Posterior cingulate gyrus (tissue), 11 donors: ENCODE measurements around the gene NOL9.

Experiments used
- DNase-seq, 10 donors: peaks; one replicate each; pipeline versions ENCODE4 v3.0.0 to v3.0.0-alpha.2; 2020 to 2021; ENCODE audit warnings: mixed read lengths in 3 of 10
- intact Hi-C: fragments of 100-400 bp; cut with DNase I; formaldehyde crosslinking; loops from one replicate; pipeline ENCODE4 v1.15.1; 2023

NOL9 gene

DNA sequence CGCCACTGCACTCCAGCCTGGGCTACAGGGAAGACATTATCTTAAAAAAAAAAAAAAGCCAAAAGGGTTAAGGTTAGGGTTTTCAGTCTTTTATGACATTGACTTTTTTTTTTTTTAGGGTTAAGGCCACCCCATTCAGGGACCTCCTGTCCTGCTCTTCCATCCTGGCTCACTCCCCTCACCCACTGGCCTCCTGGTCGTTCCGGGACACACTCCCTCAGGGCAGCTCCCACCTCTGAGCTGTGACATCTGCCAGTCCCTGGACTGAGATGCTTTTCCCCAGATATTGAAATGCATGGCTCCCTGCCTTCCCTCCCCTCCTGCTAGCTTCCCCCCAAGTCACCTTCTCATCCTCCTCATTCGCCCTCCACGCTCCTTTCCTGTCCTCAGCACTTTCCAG, 72.5 kb downstream of the NOL9 start:
- intact Hi-C loops: no loop called here
- DNase-seq: no peak

GRCh38 chr1:6477039-6477820, 77.1 kb downstream of the NOL9 start:
- DNase-seq: peak in 1 of 10 donors; percentile 81
- intact Hi-C loops: no loop called here

DNA sequence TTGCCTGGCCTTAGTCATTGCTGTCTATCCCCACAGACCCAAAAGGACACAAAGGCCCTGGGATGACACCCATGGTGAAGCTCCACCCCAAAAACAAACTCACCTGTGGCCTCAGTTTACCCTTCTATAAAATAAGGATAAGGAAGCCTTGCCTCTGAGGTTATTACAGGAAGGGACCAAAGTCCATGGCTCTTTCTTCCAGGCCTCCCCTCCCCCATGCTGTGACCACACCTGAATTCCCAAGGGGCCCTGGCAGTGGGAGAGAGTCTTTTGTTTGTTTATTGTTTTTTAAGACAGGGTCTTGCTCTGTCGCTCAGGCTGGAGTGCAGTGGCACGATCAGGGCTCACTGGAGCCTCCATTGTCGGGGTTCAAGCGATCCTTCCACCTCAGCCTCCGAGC, 77.8 kb downstream of the NOL9 start:
- intact Hi-C loops: no loop called here
- DNase-seq: no peak

GRCh38 chr1:6475381-6476133, 78.8 kb downstream of the NOL9 start:
- DNase-seq: peak in 9 of 10 donors; percentile 48 to 95 (median 65)
- intact Hi-C loops: no loop called here

DNA sequence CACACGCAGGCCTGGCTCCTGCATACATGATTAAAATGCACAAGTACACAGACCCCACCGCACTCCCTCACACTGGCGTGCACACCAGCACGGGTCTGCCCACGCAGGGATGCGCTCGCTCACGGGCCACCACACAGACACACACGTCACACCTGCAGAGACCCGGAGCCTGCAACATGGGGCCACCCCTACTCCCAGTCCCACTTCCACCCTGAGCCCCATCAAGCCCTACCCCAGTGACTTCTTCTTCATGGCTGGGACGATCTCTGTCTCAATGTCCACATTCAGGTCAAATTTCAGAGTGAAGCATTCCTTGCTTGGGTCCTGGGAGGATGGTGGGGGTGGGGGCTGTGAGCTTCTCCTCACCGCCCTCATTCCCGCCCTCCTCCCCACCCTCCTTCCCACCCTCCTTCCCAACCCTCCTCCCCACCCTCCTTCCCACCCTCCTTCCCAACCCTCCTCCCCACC, 79.5 kb downstream of the NOL9 start:
- intact Hi-C loops: no loop called here

DNA sequence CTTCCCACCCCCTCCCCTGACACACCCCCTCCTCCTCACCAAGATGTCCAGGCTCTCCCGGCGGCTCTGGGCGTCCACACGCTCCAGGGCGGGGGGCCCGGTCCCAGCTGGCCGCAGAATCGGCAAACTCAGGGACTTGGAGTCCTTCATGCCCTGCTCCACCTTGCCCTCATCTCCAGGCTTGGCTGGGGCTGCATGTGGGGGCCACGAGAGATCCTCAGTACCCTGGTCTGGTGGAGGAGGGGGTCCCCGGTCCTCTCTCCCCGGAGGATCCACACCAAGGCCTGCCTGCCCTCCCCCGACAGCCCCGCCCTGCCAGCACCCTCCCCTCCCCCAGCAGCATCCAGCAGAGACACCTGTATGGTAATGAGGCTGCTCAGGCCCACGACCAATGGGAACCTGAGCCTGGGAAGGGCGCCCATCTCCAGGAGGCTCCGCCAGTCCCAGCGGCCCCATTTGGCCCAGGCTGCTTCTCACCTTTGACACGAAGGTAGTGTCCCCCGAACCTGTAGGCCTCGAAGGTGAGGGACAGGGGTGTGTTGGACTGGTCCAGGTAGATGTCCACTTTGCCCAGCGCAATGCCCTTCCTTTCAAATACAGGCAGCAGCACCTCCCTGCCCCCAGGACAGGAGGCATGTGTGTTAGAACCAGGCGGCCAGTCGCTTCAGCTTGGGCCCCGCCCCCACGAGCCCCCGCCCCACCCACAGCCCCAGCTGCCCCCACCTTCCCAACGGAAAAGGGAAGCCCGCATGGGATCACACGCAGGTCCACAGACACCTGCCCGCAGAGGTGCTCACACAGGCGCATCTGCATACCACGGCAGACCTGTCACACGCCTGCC, 80.1 kb downstream of the NOL9 start:
- intact Hi-C loops: no loop called here
- DNase-seq: peak in 1 of 10 donors; percentile 73

More for the DNA sequence above, 79.5 kb downstream of the NOL9 start:
- DNase-seq: peak in 1 of 10 donors; percentile 65

GRCh38 chr1:6473156-6473555, 81.2 kb downstream of the NOL9 start:
- DNase-seq: peak in 1 of 10 donors; percentile 70
- intact Hi-C loops: no loop called here

GRCh38 chr1:6472391-6472790, 81.9 kb downstream of the NOL9 start:
- intact Hi-C loops: no loop called here
- peak in 1 of 10 donors; percentile 59 for DNase-seq

- intact Hi-C loops: no loop called here
- peak in 1 of 10 donors; percentile 39 for DNase-seq
Observed at GRCh38 chr1:6471970-6472368, 82.3 kb downstream of the NOL9 start.
